ENCODE measurements around the gene LAMA3. TPM values are rescaled to one million over a fixed set of nuclear protein-coding genes. Genes with fewer than 3 reads are reported as not detected.

LAMA3 gene
- total RNA-seq, 2 donors from 2014 or later = 0.58 to 1.3 TPM

GRCh38 chr18:23694637-23695430, 5.6 kb downstream of the LAMA3 start:
- WGBS, 2 experiments (ENCODE audit: insufficient coverage in 1 of 2, insufficient read length in 1 of 2) = 86 to 88% methylated on average over 4 of the region's 4 CpGs

GRCh38 chr18:23701017-23701416, 11.8 kb downstream of the LAMA3 start:
- Mint-ChIP-seq H3K27me3 (ENCODE audit: insufficient read depth) (peaks cover 6% of the 10 kb centered on the region), H3K4me3 (no peak overlapping the region), H3K27ac (no peak overlapping the region), H3K4me1 (no peaks in the 10 kb centered on the region), H3K9me3 (no peaks in the 10 kb centered on the region), H3K36me3 (ENCODE audit: low read depth) (no peaks in the 10 kb centered on the region)
- H3K27ac ChIP-seq (ENCODE audit: low read depth, low read length) = no peak overlapping the region
- no peaks in the 10 kb centered on the region for H3K27me3 ChIP-seq (ENCODE audit: control insufficient read depth, insufficient read depth, low read length, poor library complexity, severe bottlenecking)
- H3K9me3 ChIP-seq (ENCODE audit: control insufficient read depth, low read length) = no peaks in the 10 kb centered on the region
- no peaks in the 10 kb centered on the region for H3K4me1 ChIP-seq (ENCODE audit: control insufficient read depth, insufficient read depth, low read length)
- DNase-seq = no peak
- WGBS, 2 experiments (ENCODE audit: insufficient coverage in 1 of 2, insufficient read length in 1 of 2) = 20 to 72% methylated on average over 1 to 2 of the region's 2 CpGs
- no peaks in the 10 kb centered on the region for H3K36me3 ChIP-seq (ENCODE audit: control insufficient read depth, insufficient read depth, low read length)
- H3K4me3 ChIP-seq (ENCODE audit: low read length) = no peak overlapping the region
- H3K9ac ChIP-seq (ENCODE audit: extremely low read depth, low read length, poor library complexity, severe bottlenecking) = no peak overlapping the region
- no peak for TF ChIP-seq CTCF (conservative IDR thresholded peaks at IDR 0.05)

More at GRCh38 chr18:23694637-23695430, 5.6 kb downstream of the LAMA3 start:
- Mint-ChIP-seq H3K9me3 (no peaks in the 10 kb centered on the region), H3K36me3 (ENCODE audit: low read depth) (no peaks in the 10 kb centered on the region), H3K27ac (no peak overlapping the region), H3K4me3 (no peak overlapping the region), H3K27me3 (ENCODE audit: insufficient read depth) (peaks cover 11% of the 10 kb centered on the region), H3K4me1 (peaks cover 14% of the 10 kb centered on the region)
- no peaks in the 10 kb centered on the region for H3K36me3 ChIP-seq (ENCODE audit: control insufficient read depth, insufficient read depth, low read length)
- DNase-seq = no peak
- H3K9me3 ChIP-seq (ENCODE audit: control insufficient read depth, low read length) = no peaks in the 10 kb centered on the region
- H3K4me1 ChIP-seq (ENCODE audit: control insufficient read depth, insufficient read depth, low read length) = no peaks in the 10 kb centered on the region
- no peak overlapping the region for H3K4me3 ChIP-seq (ENCODE audit: low read length)
- no peak overlapping the region for H3K27ac ChIP-seq (ENCODE audit: low read depth, low read length)
- TF ChIP-seq CTCF (conservative IDR thresholded peaks at IDR 0.05) = no peak
- peaks cover 13% of the 10 kb centered on the region for H3K27me3 ChIP-seq (ENCODE audit: control insufficient read depth, insufficient read depth, low read length, poor library complexity, severe bottlenecking)
- no peak overlapping the region for H3K9ac ChIP-seq (ENCODE audit: extremely low read depth, low read length, poor library complexity, severe bottlenecking)

- Histone ChIP-seq H3K9ac (ENCODE audit: extremely low read depth, low read length, poor library complexity, severe bottlenecking) (no peak overlapping the region), H3K36me3 (ENCODE audit: control insufficient read depth, insufficient read depth, low read length) (no peaks in the 10 kb centered on the region), H3K27me3 (ENCODE audit: control insufficient read depth, insufficient read depth, low read length, poor library complexity, severe bottlenecking) (no peaks in the 10 kb centered on the region), H3K4me3 (ENCODE audit: low read length) (no peak overlapping the region), H3K9me3 (ENCODE audit: control insufficient read depth, low read length) (no peaks in the 10 kb centered on the region), H3K27ac (ENCODE audit: low read depth, low read length) (no peak overlapping the region), H3K4me1 (ENCODE audit: control insufficient read depth, insufficient read depth, low read length) (no peaks in the 10 kb centered on the region)
- no peak for DNase-seq
- TF ChIP-seq CTCF (conservative IDR thresholded peaks at IDR 0.05) = no peak
- no peak overlapping the region for H3K27ac Mint-ChIP-seq
- no peak overlapping the region for H3K4me3 Mint-ChIP-seq
- peaks cover 6% of the 10 kb centered on the region for H3K27me3 Mint-ChIP-seq (ENCODE audit: insufficient read depth)
- no peaks in the 10 kb centered on the region for H3K36me3 Mint-ChIP-seq (ENCODE audit: low read depth)
- no peaks in the 10 kb centered on the region for H3K9me3 Mint-ChIP-seq
- H3K4me1 Mint-ChIP-seq = no peaks in the 10 kb centered on the region
- WGBS, 2 experiments (ENCODE audit: insufficient coverage in 1 of 2, insufficient read length in 1 of 2) = 91 to 92% methylated on average over 8 of the region's 8 CpGs
Observed at GRCh38 chr18:23701544-23702064, 12.4 kb downstream of the LAMA3 start.

Measured in endodermal cell (in vitro differentiated cells).